PC-9 (cell line): Measurements from ENCODE around the gene TAS1R3.
A peak's percentile ranks its signal among the peaks of the same experiment; 100 is the strongest.

Experiments used
- CTCF ChIP-seq: fragments of 200-600 bp; sonication (generic); conservative IDR thresholded peaks from 2 replicates; pipeline ENCODE4 v1.6.1; 2017; ENCODE audit warnings: mixed run types, antibody characterized with exemption, mild to moderate bottlenecking, moderate library complexity
- EZH2 ChIP-seq: fragments of 200-600 bp; sonication (generic); IDR thresholded peaks from 2 replicates; pipeline ENCODE4 v1.8.0; 2017; ENCODE audit warnings: antibody characterized with exemption, low read depth

DNA sequence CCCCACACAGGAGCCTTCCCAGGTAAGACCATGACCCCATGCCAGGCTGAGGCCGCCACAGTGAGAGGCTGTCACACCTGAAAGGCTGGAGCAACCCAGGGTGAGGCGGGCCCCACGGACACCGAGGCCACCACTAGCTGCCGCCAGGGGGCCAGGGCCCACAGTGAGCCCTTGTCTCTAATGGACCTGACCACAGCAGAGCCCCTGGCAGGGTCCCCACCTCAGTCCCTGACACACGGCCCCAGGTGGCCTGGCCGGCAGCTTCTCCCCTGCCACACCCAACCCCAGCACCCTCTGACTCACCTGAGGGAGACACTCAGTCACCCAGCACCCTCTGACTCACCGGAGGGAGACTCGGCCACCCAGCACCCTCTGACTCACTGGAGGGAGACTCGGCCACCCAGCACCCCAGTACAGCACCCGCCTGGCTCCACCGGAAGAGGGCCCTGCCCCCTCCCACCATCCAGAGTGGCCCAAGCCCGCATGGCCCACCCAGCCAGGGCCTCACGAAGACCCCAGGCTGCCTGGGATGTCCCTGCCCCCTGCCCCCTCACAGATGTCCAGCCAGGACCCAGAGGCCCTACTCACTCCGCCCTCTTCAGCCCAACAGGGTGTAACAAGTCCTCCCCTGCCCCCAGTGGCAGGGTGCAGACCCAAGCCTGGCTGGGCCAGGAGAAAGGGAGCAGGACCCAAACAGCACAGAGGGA, 13.7 kb downstream of the TAS1R3 start:
- peak; percentile 79 for TF ChIP-seq CTCF
- no peak for TF ChIP-seq EZH2
